Activated B cell treated with CpG ODN at 0.5 μM for 24 hours (primary cell): ENCODE measurements around the gene HSDL2. TPM values are rescaled to one million over a fixed set of nuclear protein-coding genes. Genes with fewer than 3 reads are reported as not detected.
"Not testable (repeated sequence)": the region's sequence is repeated elsewhere in the genome, so short reads cannot be mapped to it uniquely, and the experiment has no call there.

ENCODE experiments used
- ATAC-seq: fragments of 200-7000 bp; cut with Tn5 transposase; one replicate; pipeline ENCODE4 v1.10.0; 2021; ENCODE audit warnings: low read depth, mild to moderate bottlenecking, moderate library complexity
- CTCF ChIA-PET: fragments of 350-600 bp; sonication (Branson Sonifier 250); formaldehyde crosslinking; loops from one replicate; lab custom pipeline; 2021; ENCODE audit warnings: antibody characterized with exemption; lab: Charles Lee
- POLR2A ChIA-PET: fragments of 350-600 bp; sonication (Branson Sonifier 250); formaldehyde crosslinking; loops from one replicate; lab custom pipeline; 2021; ENCODE audit warnings: antibody characterized with exemption; lab: Charles Lee
- DNase-seq: peaks from one replicate; pipeline ENCODE4 v3.0.0; 2022
- H3K27ac Mint-ChIP-seq: one replicate; pipeline ENCODE4 v1.8.0; 2020; ENCODE audit warnings: mixed read lengths
- H3K27me3 Mint-ChIP-seq: one replicate; pipeline ENCODE4 v1.8.0; 2021; ENCODE audit warnings: mixed read lengths
- H3K36me3 Mint-ChIP-seq: one replicate; pipeline ENCODE4 v1.8.0; 2021; ENCODE audit warnings: low read depth, mixed read lengths
- H3K4me1 Mint-ChIP-seq: one replicate; pipeline ENCODE4 v1.8.0; 2021; ENCODE audit warnings: mixed read lengths
- H3K4me3 Mint-ChIP-seq: one replicate; pipeline ENCODE4 v1.8.0; 2020; ENCODE audit warnings: mild to moderate bottlenecking, mixed read lengths
- H3K9me3 Mint-ChIP-seq: one replicate; pipeline ENCODE4 v1.8.0; 2020; ENCODE audit warnings: mixed read lengths
- intact Hi-C: fragments of 100-400 bp; cut with micrococcal nuclease; formaldehyde crosslinking; loops from one replicate; pipeline ENCODE4 v1.15.1; 2024
- total RNA-seq: library from RNA; stranded (reverse); gene quantifications from 2 replicates; pipeline ENCODE4 v1.2.3, GENCODE V29; 2022
- TF ChIP-seq, protein P1 (sequence below): fragments of 200-600 bp; IDR thresholded peaks from one replicate; pipeline ENCODE4 v1.8.0; 2022; ENCODE audit warnings: antibody characterized with exemption, mild to moderate bottlenecking

The HSDL2 gene
- total RNA-seq, 1 donor from 2014 or later, result 11.3 TPM

DNA sequence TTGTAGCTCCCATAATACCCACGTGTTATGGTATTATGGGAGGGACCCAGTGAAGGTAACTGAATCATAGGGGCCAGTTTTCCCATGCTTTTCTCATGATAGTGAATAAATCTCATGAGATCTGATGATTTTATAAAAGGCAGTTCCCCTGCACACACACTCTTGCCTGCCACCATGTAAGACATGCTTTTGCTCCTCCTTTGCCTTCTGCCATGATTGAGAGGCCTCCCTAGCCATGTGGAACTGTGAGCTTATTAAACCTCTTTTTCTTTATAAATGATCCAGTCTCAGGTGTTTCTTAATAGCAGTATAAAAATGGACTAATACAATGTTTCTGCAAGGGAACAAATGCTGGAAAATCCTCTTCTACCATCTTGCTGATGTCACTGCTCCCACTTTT, 10.1 kb upstream of the HSDL2 start:
- CTCF ChIA-PET, result no interaction called here
- POLR2A ChIA-PET, result no interaction called here
- DNase-seq (no peak), ATAC-seq (no peak)
- TF ChIP-seq, protein P1, sequence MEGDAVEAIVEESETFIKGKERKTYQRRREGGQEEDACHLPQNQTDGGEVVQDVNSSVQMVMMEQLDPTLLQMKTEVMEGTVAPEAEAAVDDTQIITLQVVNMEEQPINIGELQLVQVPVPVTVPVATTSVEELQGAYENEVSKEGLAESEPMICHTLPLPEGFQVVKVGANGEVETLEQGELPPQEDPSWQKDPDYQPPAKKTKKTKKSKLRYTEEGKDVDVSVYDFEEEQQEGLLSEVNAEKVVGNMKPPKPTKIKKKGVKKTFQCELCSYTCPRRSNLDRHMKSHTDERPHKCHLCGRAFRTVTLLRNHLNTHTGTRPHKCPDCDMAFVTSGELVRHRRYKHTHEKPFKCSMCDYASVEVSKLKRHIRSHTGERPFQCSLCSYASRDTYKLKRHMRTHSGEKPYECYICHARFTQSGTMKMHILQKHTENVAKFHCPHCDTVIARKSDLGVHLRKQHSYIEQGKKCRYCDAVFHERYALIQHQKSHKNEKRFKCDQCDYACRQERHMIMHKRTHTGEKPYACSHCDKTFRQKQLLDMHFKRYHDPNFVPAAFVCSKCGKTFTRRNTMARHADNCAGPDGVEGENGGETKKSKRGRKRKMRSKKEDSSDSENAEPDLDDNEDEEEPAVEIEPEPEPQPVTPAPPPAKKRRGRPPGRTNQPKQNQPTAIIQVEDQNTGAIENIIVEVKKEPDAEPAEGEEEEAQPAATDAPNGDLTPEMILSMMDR, result no peak
- Mint-ChIP-seq H3K4me1 (no peaks in the 10 kb centered on the region), H3K4me3 (no peak overlapping the region), H3K27ac (no peak overlapping the region), H3K9me3 (peaks cover 25% of the 10 kb centered on the region), H3K27me3 (no peaks in the 10 kb centered on the region), H3K36me3 (peaks cover 4% of the 10 kb centered on the region)
- intact Hi-C loops, result no loop called here

DNA sequence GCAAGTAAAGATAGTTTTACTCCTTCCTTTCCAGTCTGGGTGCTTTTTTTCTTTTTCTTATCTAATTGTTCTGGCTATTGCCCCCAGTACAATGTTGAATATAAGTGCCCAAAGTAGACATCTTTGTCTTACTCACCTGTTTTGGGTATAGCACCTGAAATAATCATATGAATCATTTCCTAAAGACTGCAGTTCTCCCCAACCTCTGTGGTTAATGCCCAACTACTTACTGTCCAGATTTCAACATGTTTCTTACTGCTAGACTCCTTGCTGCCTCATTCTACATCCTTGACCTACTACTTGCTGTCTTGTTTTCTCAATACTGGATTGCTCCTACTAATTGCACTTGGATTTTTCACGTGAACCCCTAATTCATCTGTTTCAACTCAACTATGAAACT, 8.8 kb upstream of the HSDL2 start:
- ATAC-seq (no peak), DNase-seq (no peak)
- H3K4me3 Mint-ChIP-seq, result no peak overlapping the region
- TF ChIP-seq, protein P1, result no peak
- no peaks in the 10 kb centered on the region for H3K4me1 Mint-ChIP-seq
- H3K27me3 Mint-ChIP-seq, result no peaks in the 10 kb centered on the region
- H3K36me3 Mint-ChIP-seq, result peaks cover 4% of the 10 kb centered on the region
- CTCF ChIA-PET, result interaction anchor here (1.3 kb wide), 1 partner anchor 10 kb away, joined by 3 read pairs; no protein-coding TSS in a partner anchor
- POLR2A ChIA-PET, result no interaction called here
- peaks cover 18% of the 10 kb centered on the region for H3K9me3 Mint-ChIP-seq
- no peak overlapping the region for H3K27ac Mint-ChIP-seq
- intact Hi-C loops, result no loop called here

DNA sequence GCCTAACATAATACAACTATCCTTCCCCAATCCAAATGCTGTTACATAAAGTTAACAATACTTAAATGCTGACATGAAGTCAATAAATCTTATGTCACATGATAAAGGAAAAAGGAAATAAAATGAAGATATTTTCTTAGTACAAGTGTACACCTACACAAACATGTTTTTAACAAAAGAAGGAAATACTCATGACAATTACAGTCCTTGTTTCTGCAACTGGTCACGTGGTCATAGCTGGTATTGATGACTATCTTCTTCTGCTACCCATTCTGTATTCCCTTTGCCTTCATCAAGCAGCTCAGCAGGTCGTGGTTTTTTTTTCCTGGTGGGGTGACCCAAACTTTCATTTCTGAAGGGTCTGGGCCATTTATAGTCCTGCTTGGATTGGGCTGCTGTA, 6.2 kb upstream of the HSDL2 start:
- POLR2A ChIA-PET, H3K27ac Mint-ChIP-seq, H3K36me3 Mint-ChIP-seq, DNase-seq, CTCF ChIA-PET, H3K9me3 Mint-ChIP-seq, H3K27me3 Mint-ChIP-seq, ATAC-seq, intact Hi-C loops, H3K4me3 Mint-ChIP-seq: not testable (repeated sequence)
- H3K4me1 Mint-ChIP-seq, result peaks cover 17% of the 10 kb centered on the region

DNA sequence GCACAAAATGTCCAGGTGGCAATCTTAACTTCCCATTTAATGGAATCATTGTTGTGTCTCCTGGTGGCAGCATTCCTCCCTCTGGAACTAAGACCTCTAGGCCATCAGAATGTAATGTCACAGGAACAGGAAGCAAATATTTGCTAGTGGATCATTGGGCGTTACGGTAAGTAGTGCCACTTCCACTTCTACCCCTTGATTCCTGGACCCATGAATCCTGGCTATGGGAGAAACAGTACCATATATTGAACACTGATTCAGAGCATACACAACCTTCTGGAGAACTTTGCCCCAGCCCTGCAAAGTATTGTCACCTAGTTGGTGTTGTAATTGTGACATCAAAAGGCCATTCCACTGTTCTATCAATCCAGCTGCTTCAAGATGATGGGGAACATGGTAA, 5.7 kb upstream of the HSDL2 start:
- H3K36me3 Mint-ChIP-seq, CTCF ChIA-PET, DNase-seq, H3K9me3 Mint-ChIP-seq, intact Hi-C loops, POLR2A ChIA-PET, ATAC-seq, H3K27me3 Mint-ChIP-seq, H3K27ac Mint-ChIP-seq, H3K4me3 Mint-ChIP-seq: not testable (repeated sequence)
- peaks cover 22% of the 10 kb centered on the region for H3K4me1 Mint-ChIP-seq

DNA sequence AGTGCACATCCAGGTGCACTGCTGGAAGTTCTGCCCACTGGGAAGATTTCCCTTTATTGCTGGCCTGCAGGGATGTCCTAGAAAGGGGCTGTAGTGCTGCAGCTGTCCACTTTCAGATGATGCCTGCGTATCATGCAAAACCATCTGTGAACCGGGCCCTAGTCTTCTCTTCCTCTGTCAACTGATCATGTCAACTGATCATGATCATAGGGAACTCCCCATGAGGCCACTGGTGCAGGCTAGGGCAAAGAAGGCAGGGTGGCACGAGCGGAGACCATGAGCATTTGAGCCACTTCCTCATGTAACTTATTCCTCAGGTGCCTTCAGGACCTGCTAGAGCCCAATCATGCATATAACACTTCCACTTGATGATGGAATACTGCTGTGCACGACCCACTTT, 4.5 kb upstream of the HSDL2 start:
- CTCF ChIA-PET, result no interaction called here
- intact Hi-C loops, result loop anchor here (5.0 kb wide), 1 partner anchor 893 kb away; the partner anchor contains the start of gene ECPAS
- no peak for ATAC-seq
- peaks cover 7% of the 10 kb centered on the region for H3K36me3 Mint-ChIP-seq
- H3K4me3 Mint-ChIP-seq, result no peak overlapping the region
- POLR2A ChIA-PET, result no interaction called here
- peaks cover 23% of the 10 kb centered on the region for H3K4me1 Mint-ChIP-seq
- H3K27ac Mint-ChIP-seq, result no peak overlapping the region
- peaks cover 2% of the 10 kb centered on the region for H3K9me3 Mint-ChIP-seq
- DNase-seq, result no peak
- no peaks in the 10 kb centered on the region for H3K27me3 Mint-ChIP-seq
- TF ChIP-seq, protein P1, result no peak

DNA sequence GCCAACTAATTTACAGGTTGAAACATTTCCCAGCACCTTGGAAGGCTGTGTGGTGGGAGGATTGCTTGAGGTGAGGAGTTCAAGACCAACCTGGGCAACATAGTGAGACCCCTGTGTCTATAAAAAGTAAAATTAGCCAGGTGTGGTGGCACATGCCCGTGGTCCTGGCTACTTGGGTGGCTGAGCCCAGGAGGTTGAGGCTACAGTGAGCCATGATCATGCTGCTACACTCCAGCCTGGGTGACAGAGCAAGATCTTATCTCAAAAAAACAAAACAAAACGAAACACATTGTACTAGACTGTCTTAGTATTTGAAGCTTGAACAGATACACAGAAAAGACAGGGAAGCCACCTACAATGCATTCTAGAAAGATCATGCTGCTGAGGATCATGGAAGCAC, 2.8 kb upstream of the HSDL2 start:
- H3K36me3 Mint-ChIP-seq, result peaks cover 10% of the 10 kb centered on the region
- H3K9me3 Mint-ChIP-seq, result no peaks in the 10 kb centered on the region
- ChIA-PET POLR2A (no interaction called here), CTCF (interaction anchor here (0.6 kb wide), 1 partner anchor 233 kb away, joined by 3 read pairs; no protein-coding TSS in a partner anchor)
- DNase-seq (no peak), ATAC-seq (no peak)
- H3K4me3 Mint-ChIP-seq, result no peak overlapping the region
- peaks cover 39% of the 10 kb centered on the region for H3K4me1 Mint-ChIP-seq
- intact Hi-C loops, result loop anchor here (5.0 kb wide), 1 partner anchor 895 kb away; the partner anchor contains the start of gene ECPAS
- no peak overlapping the region for H3K27ac Mint-ChIP-seq
- H3K27me3 Mint-ChIP-seq, result no peaks in the 10 kb centered on the region
- TF ChIP-seq, protein P1, result no peak
